Keratinocyte (primary cell): Measurements from ENCODE around the gene STYXL1. TPM values are rescaled to one million over a fixed set of nuclear protein-coding genes. Genes with fewer than 3 reads are reported as not detected.

Experiments used
- DNase-seq: peaks from one replicate; pipeline ENCODE4 v3.0.0-alpha.2; 2011; ENCODE audit warnings: low read depth, missing footprints, low spot score
- FAIRE-seq: peaks from 2 replicates; lab custom pipeline; 2011; peaks lifted over from hg19 to GRCh38; lab: Jason Lieb, UNC
- H2AFZ ChIP-seq: 2 replicates; pipeline ENCODE4 v1.6.0; 2012; ENCODE audit warnings: low read length, control low read depth, inconsistent platforms; ENCODE audit not compliant: control insufficient read depth
- H3K27ac ChIP-seq: 2 replicates; pipeline ENCODE4 v1.5.1; 2011; ENCODE audit warnings: low read length; ENCODE audit not compliant: control insufficient read depth, insufficient read depth
- H3K27me3 ChIP-seq: 3 replicates; pipeline ENCODE4 v1.6.0; 2011; ENCODE audit warnings: low read length; ENCODE audit not compliant: control insufficient read depth, insufficient read depth; ENCODE audit errors: extremely low read depth
- H3K36me3 ChIP-seq, 2 experiments: 2 replicates in 1 of 2; 3 replicates in 1 of 2; pipeline ENCODE4 v1.5.1; 2011; ENCODE audit warnings: low read length in 2 of 2, mild to moderate bottlenecking in 1 of 2; ENCODE audit not compliant: control insufficient read depth in 2 of 2, insufficient read depth in 2 of 2; ENCODE audit errors: extremely low read depth in 1 of 2
- H3K4me1 ChIP-seq: 3 replicates; pipeline ENCODE4 v1.5.1; 2011; ENCODE audit warnings: low read length; ENCODE audit not compliant: control insufficient read depth, insufficient read depth; ENCODE audit errors: extremely low read depth
- H3K4me2 ChIP-seq: 3 replicates; pipeline ENCODE4 v1.6.0; 2011; ENCODE audit warnings: low read depth, low read length; ENCODE audit not compliant: control insufficient read depth, insufficient read depth; ENCODE audit errors: extremely low read depth
- H3K4me3 ChIP-seq, 3 experiments: fragments of 200-600 bp in 1 of 3; sonication (generic) in 1 of 3; 2 replicates in 2 of 3; 3 replicates in 1 of 3; pipeline ENCODE4 v1.5.1; 2011 to 2016; ENCODE audit warnings: low read length in 3 of 3, mild to moderate bottlenecking in 3 of 3, control low read depth in 2 of 3, inconsistent platforms in 1 of 3, low read depth in 1 of 3, mixed read lengths in 1 of 3, mixed run types in 1 of 3, moderate library complexity in 1 of 3; ENCODE audit not compliant: control insufficient read depth in 2 of 3, insufficient read depth in 2 of 3; ENCODE audit errors: extremely low read depth in 1 of 3
- H3K79me2 ChIP-seq: 2 replicates; pipeline ENCODE4 v1.6.0; 2012; ENCODE audit warnings: low read length; ENCODE audit not compliant: control insufficient read depth, insufficient read depth
- H3K9ac ChIP-seq: 3 replicates; pipeline ENCODE4 v1.6.0; 2011; ENCODE audit warnings: low read length; ENCODE audit not compliant: control insufficient read depth, insufficient read depth; ENCODE audit errors: extremely low read depth
- H3K9me1 ChIP-seq: 3 replicates; pipeline ENCODE4 v1.6.0; 2011; ENCODE audit warnings: low read length; ENCODE audit not compliant: control insufficient read depth, insufficient read depth; ENCODE audit errors: extremely low read depth
- H3K9me3 ChIP-seq: 2 replicates; pipeline ENCODE4 v1.5.1; 2012; ENCODE audit warnings: low read depth, low read length; ENCODE audit not compliant: control insufficient read depth
- H4K20me1 ChIP-seq: 3 replicates; pipeline ENCODE4 v1.6.0; 2011; ENCODE audit warnings: low read length; ENCODE audit not compliant: control insufficient read depth, insufficient read depth; ENCODE audit errors: extremely low read depth
- CTCF ChIP-seq, 3 experiments: IDR thresholded peaks in 1 of 3; conservative IDR thresholded peaks in 1 of 3; optimal IDR thresholded peaks in 1 of 3; 2 replicates in 2 of 3; 3 replicates in 1 of 3; pipeline versions ENCODE3 to v1.5.1; 2011; ENCODE audit warnings: low read length in 3 of 3, mild to moderate bottlenecking in 3 of 3, moderate library complexity in 2 of 3, control low read depth in 1 of 3, inconsistent platforms in 1 of 3; ENCODE audit not compliant: insufficient read depth in 2 of 3; ENCODE audit errors: extremely low read depth in 1 of 3
- EZH2 ChIP-seq: IDR thresholded peaks from one replicate; pipeline ENCODE4 v1.6.1; 2012; ENCODE audit warnings: inconsistent platforms, mild to moderate bottlenecking, low read length, moderate library complexity
- dilution Hi-C: fragments of 300-500 bp; cut with MboI; formaldehyde crosslinking; loops from one replicate; pipeline ENCODE4 v1.7.0; 2020; ENCODE audit warnings: low sequenced_read_pairs; ENCODE audit not compliant: extremely low pct_ligation_motif_present
- polyA plus RNA-seq, 5 experiments: library from polyadenylated mRNA; depleted of rRNA in 3 of 5; stranded (reverse) in 3 of 5; stranded (forward) in 1 of 5; unstranded in 1 of 5; fragments of >200 nt; gene quantifications; 1 replicate in 1 of 5; 2 replicates in 3 of 5; 3 replicates in 1 of 5; pipeline versions ENCODE4 v1.2.1 to v1.2.3, GENCODE V29; 2011 to 2012; ENCODE audit warnings: missing spikeins in 2 of 5, low read depth in 1 of 5, low replicate concordance in 1 of 5

The STYXL1 gene
- polyA plus RNA-seq, 1 donor (not counting 4 experiments of a cell fraction or from before 2014, with no cell fraction given): 76.2 TPM

GRCh38 chr7:75993689-75994387, 54.0 kb downstream of the STYXL1 start:
- no peaks in the 10 kb centered on the region for H4K20me1 ChIP-seq
- H3K36me3 ChIP-seq: peaks cover 9 to 11% of the 10 kb centered on the region in 2 experiments
- no peaks in the 10 kb centered on the region for H3K9me3 ChIP-seq
- dilution Hi-C loops: no loop called here
- DNase-seq: no peak
- peak overlapping the region; percentile 76 to 82 (median 78) for H3K4me3 ChIP-seq
- H3K9ac ChIP-seq: peak overlapping the region; percentile 72
- no peak for FAIRE-seq
- H3K9me1 ChIP-seq: no peaks in the 10 kb centered on the region
- no peak for TF ChIP-seq CTCF (optimal IDR thresholded peaks at IDR 0.05 in 1 of 3, IDR thresholded peaks at IDR 0.05 in 1 of 3, conservative IDR thresholded peaks at IDR 0.05 in 1 of 3; ENCODE audit: extremely low read depth in 1 of 3, insufficient read depth in 2 of 3, low read length in 3 of 3)
- no peaks in the 10 kb centered on the region for H3K27me3 ChIP-seq
- H3K4me1 ChIP-seq: peaks cover 4% of the 10 kb centered on the region
- peak overlapping the region; percentile 87 for H3K4me2 ChIP-seq
- H3K79me2 ChIP-seq: no peaks in the 10 kb centered on the region
- peak overlapping the region; percentile 53 for H2AFZ ChIP-seq
- peak overlapping the region; percentile 31 for H3K27ac ChIP-seq

GRCh38 chr7:75992083-75992755, 55.6 kb downstream of the STYXL1 start:
- FAIRE-seq (no peak), DNase-seq (no peak)
- Histone ChIP-seq H3K4me3 (no peak overlapping the region), H3K4me1 (peaks cover 4% of the 10 kb centered on the region), H3K79me2 (no peaks in the 10 kb centered on the region), H3K9me1 (no peaks in the 10 kb centered on the region), H3K4me2 (no peak overlapping the region), H3K27ac (no peak overlapping the region), H4K20me1 (no peaks in the 10 kb centered on the region), H2AFZ (no peak overlapping the region), H3K36me3 (peaks cover 11 to 12% of the 10 kb centered on the region in 2 experiments), H3K27me3 (no peaks in the 10 kb centered on the region), H3K9me3 (no peaks in the 10 kb centered on the region), H3K9ac (no peak overlapping the region)
- dilution Hi-C loops: no loop called here
- TF ChIP-seq CTCF (optimal IDR thresholded peaks at IDR 0.05 in 1 of 3, IDR thresholded peaks at IDR 0.05 in 1 of 3, conservative IDR thresholded peaks at IDR 0.05 in 1 of 3; ENCODE audit: extremely low read depth in 1 of 3, insufficient read depth in 2 of 3, low read length in 3 of 3) (no peak), EZH2 (no peak)
